Measurements from ENCODE around the gene LZTFL1.

GRCh38 chr3:45783667-45784066, 58.3 kb downstream of the LZTFL1 start:
- TF ChIP-seq CTCF (conservative IDR thresholded peaks at IDR 0.05 in 1 of 2, IDR thresholded peaks at IDR 0.05 in 1 of 2; ENCODE audit: low read depth in 1 of 2, low read length in 2 of 2) (no peak), EZH2 (IDR thresholded peaks at IDR 0.05; ENCODE audit: low read length, missing control alignments) (no peak)

Data from fibroblast of lung (primary cell).